ENCODE results near the gene CAND2. TPM values are rescaled to one million over a fixed set of nuclear protein-coding genes. Genes with fewer than 3 reads are reported as not detected.

CAND2 gene
- total and polyA plus RNA-seq, 9 of the 15 experiments (the other 6 are each of a cell fraction or from before 2014, with no cell fraction given) = 0.91 to 14.9 (median 4.3) TPM

DNA sequence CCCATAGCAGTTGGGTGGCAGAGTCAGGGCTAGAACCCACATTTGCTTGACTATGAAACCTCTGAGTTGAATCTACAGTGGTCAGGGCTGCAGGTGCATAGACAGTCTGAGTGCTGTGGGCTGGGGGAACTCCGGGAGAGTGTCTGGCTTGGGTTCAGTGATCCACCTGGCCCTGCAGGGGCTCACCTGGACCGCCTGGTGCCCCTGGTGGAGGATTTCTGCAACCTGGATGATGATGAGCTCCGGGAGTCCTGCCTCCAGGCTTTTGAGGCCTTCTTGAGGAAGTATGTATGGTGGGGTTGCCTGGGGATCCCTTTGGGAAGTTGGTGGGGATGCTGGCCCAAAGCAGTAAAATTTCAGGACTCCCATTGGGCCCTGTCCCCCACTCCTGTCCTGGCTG is 16.3 kb downstream of the CAND2 start (continued):
- TF ChIP-seq, protein P1, sequence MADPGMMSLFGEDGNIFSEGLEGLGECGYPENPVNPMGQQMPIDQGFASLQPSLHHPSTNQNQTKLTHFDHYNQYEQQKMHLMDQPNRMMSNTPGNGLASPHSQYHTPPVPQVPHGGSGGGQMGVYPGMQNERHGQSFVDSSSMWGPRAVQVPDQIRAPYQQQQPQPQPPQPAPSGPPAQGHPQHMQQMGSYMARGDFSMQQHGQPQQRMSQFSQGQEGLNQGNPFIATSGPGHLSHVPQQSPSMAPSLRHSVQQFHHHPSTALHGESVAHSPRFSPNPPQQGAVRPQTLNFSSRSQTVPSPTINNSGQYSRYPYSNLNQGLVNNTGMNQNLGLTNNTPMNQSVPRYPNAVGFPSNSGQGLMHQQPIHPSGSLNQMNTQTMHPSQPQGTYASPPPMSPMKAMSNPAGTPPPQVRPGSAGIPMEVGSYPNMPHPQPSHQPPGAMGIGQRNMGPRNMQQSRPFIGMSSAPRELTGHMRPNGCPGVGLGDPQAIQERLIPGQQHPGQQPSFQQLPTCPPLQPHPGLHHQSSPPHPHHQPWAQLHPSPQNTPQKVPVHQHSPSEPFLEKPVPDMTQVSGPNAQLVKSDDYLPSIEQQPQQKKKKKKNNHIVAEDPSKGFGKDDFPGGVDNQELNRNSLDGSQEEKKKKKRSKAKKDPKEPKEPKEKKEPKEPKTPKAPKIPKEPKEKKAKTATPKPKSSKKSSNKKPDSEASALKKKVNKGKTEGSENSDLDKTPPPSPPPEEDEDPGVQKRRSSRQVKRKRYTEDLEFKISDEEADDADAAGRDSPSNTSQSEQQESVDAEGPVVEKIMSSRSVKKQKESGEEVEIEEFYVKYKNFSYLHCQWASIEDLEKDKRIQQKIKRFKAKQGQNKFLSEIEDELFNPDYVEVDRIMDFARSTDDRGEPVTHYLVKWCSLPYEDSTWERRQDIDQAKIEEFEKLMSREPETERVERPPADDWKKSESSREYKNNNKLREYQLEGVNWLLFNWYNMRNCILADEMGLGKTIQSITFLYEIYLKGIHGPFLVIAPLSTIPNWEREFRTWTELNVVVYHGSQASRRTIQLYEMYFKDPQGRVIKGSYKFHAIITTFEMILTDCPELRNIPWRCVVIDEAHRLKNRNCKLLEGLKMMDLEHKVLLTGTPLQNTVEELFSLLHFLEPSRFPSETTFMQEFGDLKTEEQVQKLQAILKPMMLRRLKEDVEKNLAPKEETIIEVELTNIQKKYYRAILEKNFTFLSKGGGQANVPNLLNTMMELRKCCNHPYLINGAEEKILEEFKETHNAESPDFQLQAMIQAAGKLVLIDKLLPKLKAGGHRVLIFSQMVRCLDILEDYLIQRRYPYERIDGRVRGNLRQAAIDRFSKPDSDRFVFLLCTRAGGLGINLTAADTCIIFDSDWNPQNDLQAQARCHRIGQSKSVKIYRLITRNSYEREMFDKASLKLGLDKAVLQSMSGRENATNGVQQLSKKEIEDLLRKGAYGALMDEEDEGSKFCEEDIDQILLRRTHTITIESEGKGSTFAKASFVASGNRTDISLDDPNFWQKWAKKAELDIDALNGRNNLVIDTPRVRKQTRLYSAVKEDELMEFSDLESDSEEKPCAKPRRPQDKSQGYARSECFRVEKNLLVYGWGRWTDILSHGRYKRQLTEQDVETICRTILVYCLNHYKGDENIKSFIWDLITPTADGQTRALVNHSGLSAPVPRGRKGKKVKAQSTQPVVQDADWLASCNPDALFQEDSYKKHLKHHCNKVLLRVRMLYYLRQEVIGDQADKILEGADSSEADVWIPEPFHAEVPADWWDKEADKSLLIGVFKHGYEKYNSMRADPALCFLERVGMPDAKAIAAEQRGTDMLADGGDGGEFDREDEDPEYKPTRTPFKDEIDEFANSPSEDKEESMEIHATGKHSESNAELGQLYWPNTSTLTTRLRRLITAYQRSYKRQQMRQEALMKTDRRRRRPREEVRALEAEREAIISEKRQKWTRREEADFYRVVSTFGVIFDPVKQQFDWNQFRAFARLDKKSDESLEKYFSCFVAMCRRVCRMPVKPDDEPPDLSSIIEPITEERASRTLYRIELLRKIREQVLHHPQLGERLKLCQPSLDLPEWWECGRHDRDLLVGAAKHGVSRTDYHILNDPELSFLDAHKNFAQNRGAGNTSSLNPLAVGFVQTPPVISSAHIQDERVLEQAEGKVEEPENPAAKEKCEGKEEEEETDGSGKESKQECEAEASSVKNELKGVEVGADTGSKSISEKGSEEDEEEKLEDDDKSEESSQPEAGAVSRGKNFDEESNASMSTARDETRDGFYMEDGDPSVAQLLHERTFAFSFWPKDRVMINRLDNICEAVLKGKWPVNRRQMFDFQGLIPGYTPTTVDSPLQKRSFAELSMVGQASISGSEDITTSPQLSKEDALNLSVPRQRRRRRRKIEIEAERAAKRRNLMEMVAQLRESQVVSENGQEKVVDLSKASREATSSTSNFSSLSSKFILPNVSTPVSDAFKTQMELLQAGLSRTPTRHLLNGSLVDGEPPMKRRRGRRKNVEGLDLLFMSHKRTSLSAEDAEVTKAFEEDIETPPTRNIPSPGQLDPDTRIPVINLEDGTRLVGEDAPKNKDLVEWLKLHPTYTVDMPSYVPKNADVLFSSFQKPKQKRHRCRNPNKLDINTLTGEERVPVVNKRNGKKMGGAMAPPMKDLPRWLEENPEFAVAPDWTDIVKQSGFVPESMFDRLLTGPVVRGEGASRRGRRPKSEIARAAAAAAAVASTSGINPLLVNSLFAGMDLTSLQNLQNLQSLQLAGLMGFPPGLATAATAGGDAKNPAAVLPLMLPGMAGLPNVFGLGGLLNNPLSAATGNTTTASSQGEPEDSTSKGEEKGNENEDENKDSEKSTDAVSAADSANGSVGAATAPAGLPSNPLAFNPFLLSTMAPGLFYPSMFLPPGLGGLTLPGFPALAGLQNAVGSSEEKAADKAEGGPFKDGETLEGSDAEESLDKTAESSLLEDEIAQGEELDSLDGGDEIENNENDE (IDR thresholded peaks at IDR 0.05; ENCODE audit: low read depth, low read length) = no peak
- TF ChIP-seq, protein P2, sequence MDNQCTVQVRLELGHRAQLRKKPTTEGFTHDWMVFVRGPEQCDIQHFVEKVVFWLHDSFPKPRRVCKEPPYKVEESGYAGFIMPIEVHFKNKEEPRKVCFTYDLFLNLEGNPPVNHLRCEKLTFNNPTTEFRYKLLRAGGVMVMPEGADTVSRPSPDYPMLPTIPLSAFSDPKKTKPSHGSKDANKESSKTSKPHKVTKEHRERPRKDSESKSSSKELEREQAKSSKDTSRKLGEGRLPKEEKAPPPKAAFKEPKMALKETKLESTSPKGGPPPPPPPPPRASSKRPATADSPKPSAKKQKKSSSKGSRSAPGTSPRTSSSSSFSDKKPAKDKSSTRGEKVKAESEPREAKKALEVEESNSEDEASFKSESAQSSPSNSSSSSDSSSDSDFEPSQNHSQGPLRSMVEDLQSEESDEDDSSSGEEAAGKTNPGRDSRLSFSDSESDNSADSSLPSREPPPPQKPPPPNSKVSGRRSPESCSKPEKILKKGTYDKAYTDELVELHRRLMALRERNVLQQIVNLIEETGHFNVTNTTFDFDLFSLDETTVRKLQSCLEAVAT (IDR thresholded peaks at IDR 0.05) = no peak
- TF ChIP-seq NRF1 (conservative IDR thresholded peaks at IDR 0.05 in 1 of 2, IDR thresholded peaks at IDR 0.05 in 1 of 2) = no peak
- TF ChIP-seq, protein P3, sequence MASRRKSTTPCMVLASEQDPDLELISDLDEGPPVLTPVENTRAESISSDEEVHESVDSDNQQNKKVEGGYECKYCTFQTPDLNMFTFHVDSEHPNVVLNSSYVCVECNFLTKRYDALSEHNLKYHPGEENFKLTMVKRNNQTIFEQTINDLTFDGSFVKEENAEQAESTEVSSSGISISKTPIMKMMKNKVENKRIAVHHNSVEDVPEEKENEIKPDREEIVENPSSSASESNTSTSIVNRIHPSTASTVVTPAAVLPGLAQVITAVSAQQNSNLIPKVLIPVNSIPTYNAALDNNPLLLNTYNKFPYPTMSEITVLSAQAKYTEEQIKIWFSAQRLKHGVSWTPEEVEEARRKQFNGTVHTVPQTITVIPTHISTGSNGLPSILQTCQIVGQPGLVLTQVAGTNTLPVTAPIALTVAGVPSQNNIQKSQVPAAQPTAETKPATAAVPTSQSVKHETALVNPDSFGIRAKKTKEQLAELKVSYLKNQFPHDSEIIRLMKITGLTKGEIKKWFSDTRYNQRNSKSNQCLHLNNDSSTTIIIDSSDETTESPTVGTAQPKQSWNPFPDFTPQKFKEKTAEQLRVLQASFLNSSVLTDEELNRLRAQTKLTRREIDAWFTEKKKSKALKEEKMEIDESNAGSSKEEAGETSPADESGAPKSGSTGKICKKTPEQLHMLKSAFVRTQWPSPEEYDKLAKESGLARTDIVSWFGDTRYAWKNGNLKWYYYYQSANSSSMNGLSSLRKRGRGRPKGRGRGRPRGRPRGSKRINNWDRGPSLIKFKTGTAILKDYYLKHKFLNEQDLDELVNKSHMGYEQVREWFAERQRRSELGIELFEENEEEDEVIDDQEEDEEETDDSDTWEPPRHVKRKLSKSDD (conservative IDR thresholded peaks at IDR 0.05; ENCODE audit: low read length) = no peak
- TF ChIP-seq TAF1 (IDR thresholded peaks at IDR 0.05; ENCODE audit: control insufficient read depth, extremely low read depth, insufficient read depth, low read length, severe bottlenecking) = no peak
- TF ChIP-seq GATA2 (CRISPR knock-in tag; IDR thresholded peaks at IDR 0.05) = no peak
- no peak for TF ChIP-seq EZH2 (IDR thresholded peaks at IDR 0.05; ENCODE audit: borderline replicate concordance, low read depth, low read length)
- TF ChIP-seq BDP1 (IDR thresholded peaks at IDR 0.05; ENCODE audit: insufficient read depth, insufficient read length) = no peak
- TF ChIP-seq NCOA2 (IDR thresholded peaks at IDR 0.05; ENCODE audit: partially characterized antibody in 2 of 2) = no peak
- no peak for TF ChIP-seq ZSCAN32 (CRISPR knock-in tag; IDR thresholded peaks at IDR 0.05)

Measured in K562 (cell line).